Astrocyte (in vitro differentiated cells and primary cell): ENCODE measurements around the gene SCAPER. TPM values are rescaled to one million over a fixed set of nuclear protein-coding genes. Genes with fewer than 3 reads are reported as not detected.
"Not testable (repeated sequence)": the region's sequence is repeated elsewhere in the genome, so short reads cannot be mapped to it uniquely, and the experiment has no call there.

ENCODE experiments used
- DNase-seq: peaks from one replicate; pipeline ENCODE4 v3.0.0-alpha.2; 2010; ENCODE audit warnings: low read depth
- FAIRE-seq: peaks from 2 replicates; lab custom pipeline; 2011; peaks lifted over from hg19 to GRCh38; lab: Jason Lieb, UNC
- H2AFZ ChIP-seq: 2 replicates; pipeline ENCODE4 v1.6.0; 2012; ENCODE audit warnings: low read depth, low read length, inconsistent platforms
- H3K27ac ChIP-seq: 2 replicates; pipeline ENCODE4 v1.5.1; 2011; ENCODE audit warnings: low read depth, low read length, inconsistent platforms
- H3K27me3 ChIP-seq: 2 replicates; pipeline ENCODE4 v1.6.0; 2011; ENCODE audit warnings: low read length, inconsistent platforms; ENCODE audit not compliant: insufficient read depth
- H3K36me3 ChIP-seq: 2 replicates; pipeline ENCODE4 v1.5.1; 2011; ENCODE audit warnings: low read length, inconsistent platforms; ENCODE audit not compliant: insufficient read depth
- H3K4me1 ChIP-seq: 2 replicates; pipeline ENCODE4 v1.5.1; 2011; ENCODE audit warnings: low read length, inconsistent platforms; ENCODE audit not compliant: insufficient read depth
- H3K4me2 ChIP-seq: 2 replicates; pipeline ENCODE4 v1.6.0; 2012; ENCODE audit warnings: low read length, inconsistent platforms
- H3K4me3 ChIP-seq: 2 replicates; pipeline ENCODE4 v1.5.1; 2011; ENCODE audit warnings: low read depth, mild to moderate bottlenecking, low read length, inconsistent platforms; ENCODE audit not compliant: insufficient read depth
- H3K79me2 ChIP-seq: 2 replicates; pipeline ENCODE4 v1.6.0; 2012; ENCODE audit warnings: mild to moderate bottlenecking, low read length, inconsistent platforms; ENCODE audit not compliant: insufficient read depth
- H3K9ac ChIP-seq: 2 replicates; pipeline ENCODE4 v1.6.0; 2012; ENCODE audit warnings: mild to moderate bottlenecking, low read length, inconsistent platforms
- H3K9me3 ChIP-seq: 2 replicates; pipeline ENCODE4 v1.5.1; 2012; ENCODE audit warnings: low read depth, mild to moderate bottlenecking, low read length, inconsistent platforms; ENCODE audit not compliant: insufficient read depth
- H4K20me1 ChIP-seq: 2 replicates; pipeline ENCODE4 v1.6.0; 2012; ENCODE audit warnings: low read length, inconsistent platforms; ENCODE audit not compliant: insufficient read depth
- H3K27ac Mint-ChIP-seq: one replicate; pipeline ENCODE4 v1.8.0; 2021; ENCODE audit warnings: mild to moderate bottlenecking, mixed read lengths; ENCODE audit not compliant: unreplicated experiment
- H3K27me3 Mint-ChIP-seq: one replicate; pipeline ENCODE4 v1.8.0; 2021; ENCODE audit warnings: low read depth, mixed read lengths; ENCODE audit not compliant: unreplicated experiment
- H3K36me3 Mint-ChIP-seq: one replicate; pipeline ENCODE4 v1.8.0; 2021; ENCODE audit warnings: low read depth, mixed read lengths; ENCODE audit not compliant: unreplicated experiment
- H3K4me1 Mint-ChIP-seq: one replicate; pipeline ENCODE4 v1.8.0; 2021; ENCODE audit warnings: low read depth, mixed read lengths; ENCODE audit not compliant: unreplicated experiment
- H3K4me3 Mint-ChIP-seq: one replicate; pipeline ENCODE4 v1.8.0; 2021; ENCODE audit warnings: mild to moderate bottlenecking, moderate library complexity, mixed read lengths; ENCODE audit not compliant: unreplicated experiment
- H3K9me3 Mint-ChIP-seq: one replicate; pipeline ENCODE4 v1.8.0; 2021; ENCODE audit warnings: mild to moderate bottlenecking, mixed read lengths; ENCODE audit not compliant: unreplicated experiment
- EZH2 ChIP-seq: IDR thresholded peaks from 2 replicates; pipeline ENCODE4 v1.6.1; 2012; ENCODE audit warnings: mild to moderate bottlenecking, low read length, inconsistent platforms; ENCODE audit not compliant: insufficient read depth
- total RNA-seq: library from RNA; stranded (reverse); gene quantifications from 2 replicates; pipeline ENCODE4 v1.2.1, GENCODE V29; 2021
- TF ChIP-seq, protein P1 (sequence below): IDR thresholded peaks from 2 replicates; pipeline ENCODE4 v1.5.1; 2011; ENCODE audit warnings: low read depth, mild to moderate bottlenecking, inconsistent platforms, low read length, moderate library complexity; ENCODE audit not compliant: insufficient read depth

Gene SCAPER
- total RNA-seq, 1 donor from 2014 or later, result 8.6 TPM

DNA sequence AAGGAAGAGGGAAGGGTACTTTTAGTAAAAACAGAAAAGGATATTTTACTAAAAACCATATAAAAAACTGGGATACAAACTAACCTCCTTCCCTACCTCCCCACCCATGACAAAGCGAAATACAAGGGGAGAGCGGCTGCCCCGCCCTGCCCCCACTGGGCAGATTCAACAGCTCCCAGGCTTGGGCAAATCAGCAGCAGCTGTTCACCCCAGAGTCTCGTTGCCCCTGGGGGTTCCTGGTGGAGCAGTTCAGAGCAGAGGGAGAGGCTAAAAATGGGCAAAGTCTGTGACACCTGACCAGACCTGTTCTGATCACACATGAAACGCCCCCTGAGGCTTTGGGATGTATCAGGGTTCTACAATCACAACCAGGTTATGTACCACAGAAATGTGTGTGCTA, 591.4 kb downstream of the SCAPER start:
- no peaks in the 10 kb centered on the region for H3K36me3 ChIP-seq
- H2AFZ ChIP-seq, result no peak overlapping the region
- DNase-seq, result no peak
- Mint-ChIP-seq H3K4me3 (no peak overlapping the region), H3K27me3 (peaks cover 4% of the 10 kb centered on the region), H3K36me3 (no peaks in the 10 kb centered on the region), H3K4me1 (peaks cover 7% of the 10 kb centered on the region), H3K9me3 (no peaks in the 10 kb centered on the region), H3K27ac (no peak overlapping the region)
- H3K79me2 ChIP-seq, result peaks cover 27% of the 10 kb centered on the region
- FAIRE-seq, result no peak
- no peak overlapping the region for H3K27ac ChIP-seq
- H3K27me3 ChIP-seq, result no peaks in the 10 kb centered on the region
- no peaks in the 10 kb centered on the region for H3K9me3 ChIP-seq
- H3K9ac ChIP-seq, result no peak overlapping the region
- H3K4me1 ChIP-seq, result peaks cover 10% of the 10 kb centered on the region
- peaks cover 18% of the 10 kb centered on the region for H4K20me1 ChIP-seq
- no peak overlapping the region for H3K4me2 ChIP-seq
- H3K4me3 ChIP-seq, result no peak overlapping the region
- TF ChIP-seq, protein P1, sequence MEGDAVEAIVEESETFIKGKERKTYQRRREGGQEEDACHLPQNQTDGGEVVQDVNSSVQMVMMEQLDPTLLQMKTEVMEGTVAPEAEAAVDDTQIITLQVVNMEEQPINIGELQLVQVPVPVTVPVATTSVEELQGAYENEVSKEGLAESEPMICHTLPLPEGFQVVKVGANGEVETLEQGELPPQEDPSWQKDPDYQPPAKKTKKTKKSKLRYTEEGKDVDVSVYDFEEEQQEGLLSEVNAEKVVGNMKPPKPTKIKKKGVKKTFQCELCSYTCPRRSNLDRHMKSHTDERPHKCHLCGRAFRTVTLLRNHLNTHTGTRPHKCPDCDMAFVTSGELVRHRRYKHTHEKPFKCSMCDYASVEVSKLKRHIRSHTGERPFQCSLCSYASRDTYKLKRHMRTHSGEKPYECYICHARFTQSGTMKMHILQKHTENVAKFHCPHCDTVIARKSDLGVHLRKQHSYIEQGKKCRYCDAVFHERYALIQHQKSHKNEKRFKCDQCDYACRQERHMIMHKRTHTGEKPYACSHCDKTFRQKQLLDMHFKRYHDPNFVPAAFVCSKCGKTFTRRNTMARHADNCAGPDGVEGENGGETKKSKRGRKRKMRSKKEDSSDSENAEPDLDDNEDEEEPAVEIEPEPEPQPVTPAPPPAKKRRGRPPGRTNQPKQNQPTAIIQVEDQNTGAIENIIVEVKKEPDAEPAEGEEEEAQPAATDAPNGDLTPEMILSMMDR, result no peak
- TF ChIP-seq EZH2, result no peak

DNA sequence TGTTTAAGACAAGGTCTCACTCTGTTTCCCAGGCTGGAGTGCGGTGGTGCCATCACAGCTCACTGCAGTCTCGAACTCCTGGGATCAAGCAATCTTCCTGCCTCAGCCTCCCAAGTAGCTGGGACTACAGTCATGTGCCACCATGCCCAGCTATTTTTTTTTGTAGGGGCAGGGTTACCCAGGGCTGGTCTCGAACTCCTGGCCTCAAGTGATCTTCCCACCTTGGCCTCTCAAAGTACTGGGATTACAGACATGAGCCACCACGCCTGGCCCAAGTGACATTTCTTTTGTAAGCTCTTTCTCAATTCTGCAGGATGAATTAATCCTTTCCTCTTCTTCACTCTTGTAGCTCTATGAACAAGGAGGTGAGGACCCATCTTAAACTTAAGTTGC, 592.0 kb downstream of the SCAPER start:
- not testable (repeated sequence) for DNase-seq, H3K36me3 Mint-ChIP-seq, FAIRE-seq, H2AFZ ChIP-seq, H3K36me3 ChIP-seq, H3K9ac ChIP-seq, H3K4me3 Mint-ChIP-seq, H3K4me3 ChIP-seq, H3K9me3 Mint-ChIP-seq, H3K27ac Mint-ChIP-seq, H3K4me2 ChIP-seq, H3K9me3 ChIP-seq, H3K27me3 ChIP-seq, H3K27me3 Mint-ChIP-seq, H3K27ac ChIP-seq
- H3K4me1 Mint-ChIP-seq, result peaks cover 11% of the 10 kb centered on the region
- Histone ChIP-seq H3K79me2 (peaks cover 33% of the 10 kb centered on the region), H3K4me1 (peaks cover 10% of the 10 kb centered on the region), H4K20me1 (peaks cover 24% of the 10 kb centered on the region)

- Histone ChIP-seq H3K27me3 (no peaks in the 10 kb centered on the region), H3K4me2 (peak overlapping the region; percentile 24), H3K36me3 (no peaks in the 10 kb centered on the region), H3K79me2 (peaks cover 38% of the 10 kb centered on the region), H3K9ac (no peak overlapping the region), H3K4me1 (peaks cover 10% of the 10 kb centered on the region), H3K9me3 (no peaks in the 10 kb centered on the region), H3K27ac (no peak overlapping the region), H4K20me1 (peaks cover 28% of the 10 kb centered on the region), H3K4me3 (no peak overlapping the region), H2AFZ (peak overlapping the region; percentile 4)
- Mint-ChIP-seq H3K36me3 (no peaks in the 10 kb centered on the region), H3K4me3 (peak overlapping the region; percentile 2), H3K27me3 (peaks cover 4% of the 10 kb centered on the region), H3K4me1 (peaks cover 11% of the 10 kb centered on the region), H3K27ac (peak overlapping the region; percentile 49), H3K9me3 (no peaks in the 10 kb centered on the region)
- TF ChIP-seq, protein P1, result no peak
- TF ChIP-seq EZH2, result no peak
- FAIRE-seq, result no peak
- DNase-seq, result no peak
Measured at GRCh38 chr15:76312540-76313174, 592.5 kb downstream of the SCAPER start.
